Measurements from ENCODE around the gene SDK1. TPM values are rescaled to one million over a fixed set of nuclear protein-coding genes. Genes with fewer than 3 reads are reported as not detected.

SDK1 gene
- total and polyA plus RNA-seq, 7 donors = 0.31 to 2.4 (median 1.3) TPM

GRCh38 chr7:4205828-4206227, 904.8 kb downstream of the SDK1 start:
- H3K27me3 ChIP-seq (ENCODE audit: insufficient read depth in 3 of 3, low read length in 2 of 3) = no peaks in the 10 kb centered on the region
- H3K4me1 ChIP-seq = no peaks in the 10 kb centered on the region
- no peaks in the 10 kb centered on the region for H3K9me3 ChIP-seq
- no peak for TF ChIP-seq CTCF (IDR thresholded peaks at IDR 0.05)
- DNase-seq (no peak), ATAC-seq (no peak)
- H3K27ac ChIP-seq = no peak overlapping the region
- intact Hi-C loops (cut with DNase I) = no loop called here
- WGBS, 3 donors = 93 to 97% (median 94%) methylated on average over 15 to 18 of the region's 18 CpGs
- H3K36me3 ChIP-seq (ENCODE audit: insufficient read depth in 1 of 2, low read depth in 1 of 2) = no peaks in the 10 kb centered on the region
- H3K4me3 ChIP-seq = no peak overlapping the region

GRCh38 chr7:4207011-4207410, 906.0 kb downstream of the SDK1 start:
- Histone ChIP-seq H3K4me3 (no peak overlapping the region), H3K4me1 (no peaks in the 10 kb centered on the region), H3K27ac (no peak overlapping the region), H3K9me3 (no peaks in the 10 kb centered on the region), H3K27me3 (ENCODE audit: insufficient read depth in 3 of 3, low read length in 2 of 3) (no peaks in the 10 kb centered on the region), H3K36me3 (ENCODE audit: insufficient read depth in 1 of 2, low read depth in 1 of 2) (no peaks in the 10 kb centered on the region)
- ATAC-seq (no peak), DNase-seq (no peak)
- 85 to 90% (median 89%) methylated on average over 14 of the region's 14 CpGs for WGBS, 3 donors
- intact Hi-C loops (cut with DNase I) = no loop called here
- TF ChIP-seq CTCF (IDR thresholded peaks at IDR 0.05) = no peak

GRCh38 chr7:4208086-4208485, 907.0 kb downstream of the SDK1 start:
- ATAC-seq (no peak), DNase-seq (no peak)
- no peaks in the 10 kb centered on the region for H3K27me3 ChIP-seq (ENCODE audit: insufficient read depth in 3 of 3, low read length in 2 of 3)
- TF ChIP-seq CTCF (IDR thresholded peaks at IDR 0.05) = no peak
- no peaks in the 10 kb centered on the region for H3K9me3 ChIP-seq
- 94 to 96% (median 95%) methylated on average over 15 of the region's 15 CpGs for WGBS, 3 donors
- H3K36me3 ChIP-seq (ENCODE audit: insufficient read depth in 1 of 2, low read depth in 1 of 2) = no peaks in the 10 kb centered on the region
- intact Hi-C loops (cut with DNase I) = no loop called here
- H3K4me1 ChIP-seq = no peaks in the 10 kb centered on the region
- H3K4me3 ChIP-seq = no peak overlapping the region
- H3K27ac ChIP-seq = no peak overlapping the region

GRCh38 chr7:4208586-4208985, 907.5 kb downstream of the SDK1 start:
- TF ChIP-seq CTCF (IDR thresholded peaks at IDR 0.05) = no peak
- DNase-seq (no peak), ATAC-seq (no peak)
- Histone ChIP-seq H3K4me3 (no peak overlapping the region), H3K27ac (no peak overlapping the region), H3K4me1 (no peaks in the 10 kb centered on the region), H3K27me3 (ENCODE audit: insufficient read depth in 3 of 3, low read length in 2 of 3) (no peaks in the 10 kb centered on the region), H3K36me3 (ENCODE audit: insufficient read depth in 1 of 2, low read depth in 1 of 2) (no peaks in the 10 kb centered on the region), H3K9me3 (no peaks in the 10 kb centered on the region)
- intact Hi-C loops (cut with DNase I) = no loop called here
- 85 to 91% (median 86%) methylated on average over 13 of the region's 13 CpGs for WGBS, 3 donors

- H3K36me3 ChIP-seq (ENCODE audit: insufficient read depth in 1 of 2, low read depth in 1 of 2) = no peaks in the 10 kb centered on the region
- H3K27ac ChIP-seq = no peak overlapping the region
- ATAC-seq = no peak
- H3K9me3 ChIP-seq = no peaks in the 10 kb centered on the region
- no peaks in the 10 kb centered on the region for H3K4me1 ChIP-seq
- no peak for TF ChIP-seq CTCF (IDR thresholded peaks at IDR 0.05)
- H3K27me3 ChIP-seq (ENCODE audit: insufficient read depth in 3 of 3, low read length in 2 of 3) = no peaks in the 10 kb centered on the region
- WGBS, 3 donors = 90 to 94% (median 90%) methylated on average over 9 to 10 of the region's 10 CpGs
- no peak overlapping the region for H3K4me3 ChIP-seq
- DNase-seq = no peak
- intact Hi-C loops (cut with DNase I) = no loop called here
These were observed 908.1 kb downstream of the SDK1 start for GRCh38 chr7:4209126-4209525.

All from psoas muscle (tissue), 8 donors.